HUES64 (cell line): ENCODE results near the gene BIRC5.

ENCODE experiments used
- H3K27ac ChIP-seq: 2 replicates; pipeline ENCODE4 v1.7.0; 2013; ENCODE audit warnings: low read depth, low read length, inconsistent platforms
- H3K27me3 ChIP-seq: 2 replicates; pipeline ENCODE4 v1.6.1; 2013; ENCODE audit warnings: mild to moderate bottlenecking, low read length; ENCODE audit not compliant: insufficient read depth
- H3K36me3 ChIP-seq: 2 replicates; pipeline ENCODE4 v1.6.1; 2013; ENCODE audit warnings: mild to moderate bottlenecking, low read length; ENCODE audit not compliant: insufficient read depth
- H3K4me1 ChIP-seq: 2 replicates; pipeline ENCODE4 v1.6.1; 2013; ENCODE audit warnings: mild to moderate bottlenecking, low read length, moderate library complexity; ENCODE audit not compliant: insufficient read depth
- H3K4me3 ChIP-seq: 2 replicates; pipeline ENCODE4 v1.5.1; 2013; ENCODE audit warnings: mild to moderate bottlenecking, low read length, moderate library complexity
- H3K9ac ChIP-seq: 2 replicates; pipeline ENCODE4 v1.6.1; 2013; ENCODE audit warnings: mild to moderate bottlenecking, low read depth, low read length
- H3K9me3 ChIP-seq: 2 replicates; pipeline ENCODE4 v1.6.1; 2013; ENCODE audit warnings: low read depth, low read length; ENCODE audit not compliant: insufficient read depth
- WGBS: fragments of 150-250, 120-280 bp; methylation state at CpG from one replicate; pipeline ENCODE4 v1.1.7; 2013; ENCODE audit warnings: missing lambda C conversion rate; 5-methylcytosine and 5-hydroxymethylcytosine counted together

Gene BIRC5

DNA sequence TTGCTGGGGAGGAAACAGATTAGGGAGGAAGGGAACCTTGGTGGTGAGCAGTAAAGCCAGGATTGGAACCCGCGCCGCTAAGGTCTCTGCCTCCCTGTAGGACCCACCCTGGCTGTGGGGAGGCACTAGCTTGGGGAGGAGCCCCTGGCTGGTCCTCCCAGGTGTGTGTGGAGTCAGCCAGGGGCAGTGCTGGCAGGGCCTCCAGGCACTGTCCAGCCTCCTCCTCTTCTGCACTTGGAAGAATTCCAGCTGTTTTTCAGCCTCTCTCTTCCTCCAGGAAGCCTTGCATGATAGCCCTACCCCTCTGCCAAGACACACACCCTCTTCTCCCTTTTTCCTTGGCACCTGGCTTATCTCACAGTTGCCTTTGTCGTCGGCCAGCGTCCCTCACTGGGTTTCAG lies 52.2 kb downstream of the BIRC5 start:
- 81% methylated on average over 6 of the region's 6 CpGs for WGBS
- no peak overlapping the region for H3K9ac ChIP-seq
- H3K36me3 ChIP-seq, result no peaks in the 10 kb centered on the region
- H3K4me1 ChIP-seq, result peaks cover 45% of the 10 kb centered on the region
- no peak overlapping the region for H3K27ac ChIP-seq
- H3K9me3 ChIP-seq, result no peaks in the 10 kb centered on the region
- 0 out of 2 replicates have a peak, but pooled peaks cover 4% of the 10 kb centered on the region for H3K27me3 ChIP-seq
- H3K4me3 ChIP-seq, result no peak overlapping the region

DNA sequence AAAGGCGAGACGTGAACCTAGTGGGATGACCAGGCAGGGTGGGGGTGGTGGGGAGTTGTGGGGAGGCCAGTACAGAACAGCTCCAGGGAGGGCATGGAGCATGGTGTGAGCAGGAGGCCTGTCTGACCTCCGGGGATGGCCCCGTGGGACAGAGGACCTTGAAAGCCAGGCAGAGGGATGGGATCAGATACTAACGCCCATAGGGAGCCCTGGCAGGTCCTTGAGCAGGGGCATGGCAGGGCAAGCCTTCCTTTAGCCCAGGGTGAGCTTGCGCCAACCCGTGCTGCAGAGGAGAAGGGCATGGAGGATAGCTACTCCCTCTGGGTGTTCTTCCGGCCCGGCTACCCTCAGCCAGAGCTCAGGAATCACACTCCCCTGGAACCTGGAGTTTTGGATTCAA lies 52.7 kb downstream of the BIRC5 start:
- 84% methylated on average over 9 of the region's 9 CpGs for WGBS

DNA sequence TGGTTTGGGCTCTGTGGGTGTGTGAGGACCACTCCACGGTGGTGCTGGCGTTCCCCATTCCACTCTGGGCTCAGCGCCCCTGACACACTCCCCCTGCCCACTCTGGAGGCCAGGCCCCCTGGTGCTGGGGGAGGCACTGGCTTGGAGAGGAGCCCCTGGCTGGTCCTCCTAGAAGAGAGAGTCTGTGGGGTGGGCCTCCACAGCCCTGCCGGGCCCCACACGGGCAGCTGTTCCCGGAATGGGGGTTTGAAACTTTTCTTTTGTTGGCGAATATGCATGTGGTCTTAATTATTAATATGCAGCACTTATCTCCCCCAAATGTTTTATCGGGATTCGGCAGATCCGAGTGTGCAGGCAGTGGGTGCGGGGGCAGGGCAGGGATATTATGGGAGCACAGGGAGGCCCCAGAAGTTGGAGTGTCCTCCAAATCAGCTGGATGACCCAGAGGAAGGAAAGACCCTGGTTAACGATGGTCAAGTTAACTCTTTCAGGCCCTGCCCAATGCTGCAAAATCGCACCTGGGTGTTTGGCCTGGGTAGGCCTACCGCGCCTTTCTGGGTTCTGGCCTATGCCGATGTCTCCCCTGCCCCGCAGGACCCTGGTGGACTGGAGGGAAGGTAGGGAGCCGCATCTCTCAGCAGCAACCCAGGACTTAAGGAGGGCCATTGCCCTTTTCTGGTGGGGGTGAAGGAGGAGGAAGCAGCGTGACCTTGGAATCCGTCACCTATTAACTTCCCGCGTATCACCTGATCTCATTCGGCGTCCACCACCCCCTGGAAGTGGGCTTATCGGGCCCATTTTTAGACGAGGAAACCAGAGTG lies 53.4 kb downstream of the BIRC5 start:
- H3K9ac ChIP-seq, result no peak overlapping the region
- no peak overlapping the region for H3K27ac ChIP-seq
- H3K36me3 ChIP-seq, result no peaks in the 10 kb centered on the region
- no peak overlapping the region for H3K4me3 ChIP-seq
- H3K9me3 ChIP-seq, result no peaks in the 10 kb centered on the region
- H3K4me1 ChIP-seq, result peaks cover 46% of the 10 kb centered on the region
- 65% methylated on average over 22 of the region's 26 CpGs for WGBS
- H3K27me3 ChIP-seq, result 0 out of 2 replicates have a peak, but pooled peaks cover 4% of the 10 kb centered on the region

More for the DNA sequence above, 52.7 kb downstream of the BIRC5 start:
- Histone ChIP-seq H3K4me1 (peaks cover 45% of the 10 kb centered on the region), H3K36me3 (no peaks in the 10 kb centered on the region), H3K27ac (no peak overlapping the region), H3K9ac (no peak overlapping the region), H3K4me3 (no peak overlapping the region), H3K9me3 (no peaks in the 10 kb centered on the region), H3K27me3 (0 out of 2 replicates have a peak, but pooled peaks cover 4% of the 10 kb centered on the region)

DNA sequence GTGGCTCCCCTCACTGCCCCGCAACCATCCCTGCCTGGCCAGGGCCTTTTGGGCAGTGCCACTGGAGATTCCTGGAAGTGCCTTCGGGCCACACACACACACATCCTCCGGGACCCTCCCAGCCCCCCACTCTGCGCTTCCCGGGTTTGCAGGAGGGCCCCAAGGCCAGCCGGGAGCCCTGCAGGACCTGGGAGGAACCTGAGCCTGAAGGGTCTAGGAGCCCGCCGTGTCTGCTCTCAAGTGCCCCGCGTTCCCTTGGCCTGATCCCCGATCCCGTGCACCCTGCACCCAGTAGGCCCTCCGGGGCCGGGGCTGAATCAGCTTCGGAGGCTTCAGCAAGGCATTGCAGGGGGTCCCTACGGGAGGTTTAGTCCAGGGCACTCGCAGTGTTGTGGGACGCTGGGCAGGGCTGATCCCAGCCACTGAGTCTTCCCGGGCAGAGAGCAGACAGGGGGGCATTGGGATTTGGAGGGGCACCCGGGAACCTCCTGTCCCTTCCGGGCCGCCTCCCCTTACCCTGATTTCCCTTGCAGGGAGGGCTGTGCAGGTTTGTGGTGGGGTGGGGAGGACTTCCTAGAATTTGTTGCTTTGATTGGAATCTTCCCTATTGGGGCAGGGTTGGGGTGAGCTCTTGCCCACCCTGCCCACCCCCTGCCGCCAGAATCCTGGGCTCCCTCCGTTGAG lies 54.3 kb downstream of the BIRC5 start:
- Histone ChIP-seq H3K9ac (no peak overlapping the region), H3K4me1 (peaks cover 52% of the 10 kb centered on the region)
- WGBS, result 41% methylated on average over 23 of the region's 24 CpGs

DNA sequence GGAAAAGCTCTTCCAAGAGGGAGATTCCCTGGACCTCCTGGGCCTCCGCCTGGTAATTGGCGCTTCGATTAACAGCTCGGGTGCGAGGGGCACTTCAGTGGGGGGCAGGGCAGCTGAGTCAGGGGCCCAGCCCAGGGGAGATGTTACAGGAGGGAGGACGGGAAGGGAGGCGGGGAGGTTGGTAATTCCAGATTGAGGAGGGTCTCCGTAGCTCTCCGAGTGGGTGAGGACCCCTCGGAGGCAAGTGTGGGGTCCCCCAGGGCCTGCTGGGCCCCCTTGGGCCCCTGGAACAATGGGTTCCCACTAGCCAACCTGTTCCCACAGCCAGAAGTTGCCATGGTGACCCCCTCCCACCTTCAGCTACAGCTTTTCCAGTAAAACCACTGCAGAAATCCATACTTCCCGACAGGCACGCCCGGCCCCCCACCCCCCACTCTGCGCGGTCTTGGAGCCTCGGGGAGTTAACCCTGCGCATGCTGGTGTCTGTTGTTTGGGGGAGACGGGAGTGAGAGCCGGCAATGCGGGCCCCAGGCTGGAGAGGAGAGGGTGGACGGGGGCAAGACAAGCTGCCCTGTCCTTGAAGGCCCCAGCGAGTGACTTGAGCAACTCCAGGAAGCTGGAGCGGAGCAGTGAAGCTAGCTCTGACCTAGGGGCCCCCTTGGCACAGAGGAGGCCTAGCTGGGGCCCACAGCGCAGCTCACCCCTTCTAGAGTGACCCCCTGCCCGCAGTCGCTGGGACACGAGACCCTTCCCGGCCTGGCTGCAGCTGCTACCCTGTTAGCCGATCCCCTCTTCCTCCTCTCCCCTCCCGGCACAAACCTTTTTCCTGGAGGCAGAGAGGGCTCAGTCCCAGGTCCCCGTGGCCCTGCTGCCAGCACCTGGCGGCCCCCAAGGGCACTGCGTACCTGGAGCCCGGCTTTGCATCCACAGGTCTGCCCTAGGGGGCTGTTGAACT lies 55.2 kb downstream of the BIRC5 start:
- peak overlapping the region; percentile 62 for H3K9ac ChIP-seq
- no peaks in the 10 kb centered on the region for H3K36me3 ChIP-seq
- H3K27me3 ChIP-seq, result 0 out of 2 replicates have a peak, but pooled peaks cover 4% of the 10 kb centered on the region
- WGBS, result 20% methylated on average over 34 of the region's 34 CpGs
- no peaks in the 10 kb centered on the region for H3K9me3 ChIP-seq
- H3K4me1 ChIP-seq, result peaks cover 52% of the 10 kb centered on the region
- H3K4me3 ChIP-seq, result peak overlapping the region; percentile 36
- H3K27ac ChIP-seq, result peak overlapping the region; percentile 45; the same call in 1 of the 2 replicates

More for the DNA sequence above, 54.3 kb downstream of the BIRC5 start:
- H3K36me3 ChIP-seq, result no peaks in the 10 kb centered on the region
- H3K27ac ChIP-seq, result no peak overlapping the region
- H3K9me3 ChIP-seq, result no peaks in the 10 kb centered on the region
- 0 out of 2 replicates have a peak, but pooled peaks cover 4% of the 10 kb centered on the region for H3K27me3 ChIP-seq
- H3K4me3 ChIP-seq, result no peak overlapping the region

DNA sequence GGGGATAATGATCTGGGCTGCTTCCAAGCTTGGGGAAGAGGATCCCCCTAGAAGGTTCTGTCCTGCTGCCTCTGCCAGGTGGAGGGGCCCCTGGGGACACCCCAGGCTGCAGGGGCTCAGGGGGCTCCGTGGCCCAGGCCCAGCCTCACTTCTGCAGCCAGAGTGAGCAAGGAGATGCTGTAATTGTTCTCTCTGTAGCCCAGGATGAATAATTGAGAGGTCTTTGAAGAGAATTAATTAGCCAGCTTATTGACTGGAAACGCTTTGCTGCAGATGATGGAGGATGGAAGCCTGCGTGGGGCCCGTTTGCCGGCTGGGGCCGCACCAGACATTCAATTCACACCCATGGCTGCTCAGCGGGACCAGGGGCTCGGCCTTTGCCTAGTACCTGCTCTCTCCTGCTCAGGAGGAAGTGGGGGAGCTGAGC lies 55.9 kb downstream of the BIRC5 start:
- Histone ChIP-seq H3K4me1 (peaks cover 52% of the 10 kb centered on the region), H3K9ac (no peak overlapping the region), H3K27me3 (0 out of 2 replicates have a peak, but pooled peaks cover 4% of the 10 kb centered on the region), H3K36me3 (no peaks in the 10 kb centered on the region), H3K9me3 (no peaks in the 10 kb centered on the region), H3K4me3 (no peak overlapping the region), H3K27ac (no peak overlapping the region)
- 40% methylated on average over 8 of the region's 8 CpGs for WGBS

DNA sequence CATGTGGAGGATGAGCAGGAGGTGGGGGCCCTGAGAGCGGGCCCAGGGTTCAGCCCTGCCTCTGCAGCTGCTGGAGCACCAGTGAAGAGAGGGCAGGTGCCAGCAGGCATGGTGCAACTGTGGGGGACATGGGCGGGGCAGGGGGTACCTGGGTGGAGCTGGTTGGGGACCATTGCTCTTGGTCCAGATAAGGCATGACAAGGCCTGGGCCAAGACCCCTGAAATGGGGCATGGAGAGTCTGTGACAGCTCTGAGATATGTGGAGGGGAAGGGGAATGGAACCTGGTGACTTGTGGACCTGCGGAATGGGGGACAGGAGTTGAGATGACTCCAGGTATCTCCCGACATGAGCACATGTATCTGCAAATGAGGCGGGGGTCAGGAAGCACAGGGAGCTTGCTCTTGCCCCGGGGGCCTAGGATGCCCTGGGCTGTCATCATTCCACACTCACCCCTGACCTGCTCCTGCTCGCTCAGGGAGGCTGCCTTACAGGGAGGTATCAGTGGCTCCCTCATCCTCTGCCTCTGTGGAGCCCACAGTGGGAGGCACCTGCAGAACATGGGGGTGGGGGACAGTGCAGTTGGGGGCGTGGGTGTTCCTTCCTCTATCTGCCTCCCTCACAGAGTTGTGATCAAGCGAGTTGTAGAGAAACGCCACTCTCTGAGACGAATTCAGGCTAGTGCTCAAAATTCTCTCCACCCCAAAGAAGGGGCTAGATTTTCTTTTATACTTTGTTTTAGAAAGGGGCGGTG lies 57.5 kb downstream of the BIRC5 start:
- Histone ChIP-seq H3K36me3 (no peaks in the 10 kb centered on the region), H3K27ac (no peak overlapping the region; the same call in 1 of the 2 replicates), H3K27me3 (0 out of 2 replicates have a peak, but pooled peaks cover 4% of the 10 kb centered on the region), H3K9me3 (no peaks in the 10 kb centered on the region), H3K4me1 (peaks cover 44% of the 10 kb centered on the region), H3K4me3 (no peak overlapping the region), H3K9ac (no peak overlapping the region)
- WGBS, result 88% methylated on average over 11 of the region's 12 CpGs

DNA sequence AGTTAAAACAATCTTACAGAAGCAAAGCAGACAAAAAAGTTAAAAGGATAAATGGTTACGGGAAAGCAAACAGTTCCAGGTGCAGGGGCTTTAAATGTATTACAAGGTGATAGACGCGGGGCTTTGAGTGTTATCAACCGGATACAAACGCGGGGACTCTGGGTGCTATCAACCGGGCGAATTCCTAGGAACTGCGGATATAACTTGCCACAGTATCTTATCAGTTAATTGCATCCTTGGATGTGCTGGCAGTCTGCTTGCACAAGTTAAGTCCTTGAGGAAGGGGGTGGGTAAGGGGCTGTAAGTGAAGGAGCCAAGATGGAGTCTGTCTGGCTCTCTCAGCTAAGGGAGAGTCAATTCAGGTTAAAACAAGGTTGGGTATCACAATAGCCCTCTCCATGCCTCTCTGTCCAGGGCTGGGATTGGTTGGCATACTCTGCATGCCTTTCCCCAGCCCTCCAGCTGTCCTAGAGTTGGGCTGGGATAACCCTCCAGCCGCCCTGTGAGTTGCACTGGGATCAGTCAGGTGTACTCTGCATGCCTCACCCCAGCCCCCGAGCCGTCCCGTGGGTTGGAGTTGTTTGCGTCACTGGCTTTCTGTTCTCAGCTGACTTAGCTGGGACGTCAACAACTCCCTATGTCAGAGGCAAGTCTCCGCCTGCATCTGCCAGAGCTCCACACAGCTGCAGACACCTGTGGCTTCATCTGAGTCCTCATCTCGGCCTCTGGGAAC lies 58.3 kb downstream of the BIRC5 start:
- peak overlapping the region; percentile 77; the same call in 1 of the 2 replicates for H3K27ac ChIP-seq
- no peak overlapping the region for H3K9ac ChIP-seq
- H3K36me3 ChIP-seq, result no peaks in the 10 kb centered on the region
- H3K27me3 ChIP-seq, result 0 out of 2 replicates have a peak, but pooled peaks cover 4% of the 10 kb centered on the region
- no peak overlapping the region for H3K4me3 ChIP-seq
- WGBS, result 61% methylated on average over 17 of the region's 17 CpGs
- no peaks in the 10 kb centered on the region for H3K9me3 ChIP-seq
- peaks cover 38% of the 10 kb centered on the region for H3K4me1 ChIP-seq

DNA sequence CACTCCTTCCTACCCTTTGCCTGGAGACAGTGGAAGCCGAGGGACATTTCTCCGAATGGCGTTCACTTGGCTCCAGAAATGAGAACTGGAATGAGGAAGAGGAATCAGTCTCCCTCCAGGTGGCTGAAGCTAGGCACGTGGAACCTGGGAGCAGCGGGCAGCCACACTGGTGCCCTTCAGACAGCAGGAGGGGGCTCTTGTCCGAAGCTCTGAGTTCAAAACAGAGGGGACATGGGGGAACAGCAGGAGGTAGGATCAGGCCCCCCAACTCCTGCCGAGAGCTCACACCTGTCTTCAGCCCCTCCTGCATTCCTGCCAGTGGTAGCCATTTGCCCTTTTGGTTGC lies 58.8 kb downstream of the BIRC5 start:
- no peak overlapping the region for H3K9ac ChIP-seq
- H3K4me3 ChIP-seq, result no peak overlapping the region
- WGBS, result 79% methylated on average over 7 of the region's 7 CpGs
- no peaks in the 10 kb centered on the region for H3K9me3 ChIP-seq
- H3K4me1 ChIP-seq, result peaks cover 35% of the 10 kb centered on the region
- 0 out of 2 replicates have a peak, but pooled peaks cover 4% of the 10 kb centered on the region for H3K27me3 ChIP-seq
- H3K27ac ChIP-seq, result peak overlapping the region; percentile 77; the same call in 1 of the 2 replicates
- no peaks in the 10 kb centered on the region for H3K36me3 ChIP-seq
